8988T (cell line): ENCODE results near the gene PAPPA.
A peak's percentile ranks its signal among the peaks of the same experiment; 100 is the strongest.

Experiments used
- DNase-seq: peaks from one replicate; pipeline ENCODE4 v3.0.0; 2011

Gene PAPPA

GRCh38 chr9:116152390-116152789 lies 1.2 kb upstream of the PAPPA start:
- DNase-seq = no peak

GRCh38 chr9:116152941-116153764 lies 438 bp upstream of the PAPPA start:
- DNase-seq = no peak

DNA sequence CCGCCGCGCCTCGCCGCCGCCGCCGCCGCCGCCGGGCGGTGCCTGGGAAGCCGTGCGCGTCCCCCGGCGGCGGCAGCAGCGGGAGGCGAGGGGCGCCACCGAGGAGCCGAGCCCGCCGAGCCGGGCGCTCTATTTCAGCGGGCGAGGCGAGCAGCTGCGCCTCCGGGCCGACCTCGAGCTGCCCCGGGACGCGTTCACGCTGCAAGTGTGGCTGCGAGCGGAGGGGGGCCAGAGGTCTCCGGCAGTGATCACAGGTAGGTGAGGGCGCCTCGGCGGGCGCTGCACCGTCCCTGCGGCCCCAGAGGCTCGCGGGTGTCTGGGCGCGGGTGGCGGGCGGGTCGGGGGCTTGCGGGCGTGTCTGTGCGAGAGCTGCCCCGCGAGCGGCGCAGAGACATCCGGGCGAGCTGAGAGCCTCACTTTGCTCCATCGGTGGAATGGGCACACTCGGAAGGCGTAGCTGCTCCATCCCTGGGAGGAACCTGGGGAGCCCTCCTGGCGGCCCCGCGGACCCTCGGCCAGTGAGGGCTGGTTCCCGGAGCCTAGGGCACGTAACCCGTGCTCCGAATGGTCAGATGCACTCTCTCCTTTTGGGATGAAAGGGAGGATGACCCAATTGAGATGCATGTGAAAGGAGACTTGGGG lies 864 bp downstream of the PAPPA start:
- DNase-seq = peak; percentile 58

DNA sequence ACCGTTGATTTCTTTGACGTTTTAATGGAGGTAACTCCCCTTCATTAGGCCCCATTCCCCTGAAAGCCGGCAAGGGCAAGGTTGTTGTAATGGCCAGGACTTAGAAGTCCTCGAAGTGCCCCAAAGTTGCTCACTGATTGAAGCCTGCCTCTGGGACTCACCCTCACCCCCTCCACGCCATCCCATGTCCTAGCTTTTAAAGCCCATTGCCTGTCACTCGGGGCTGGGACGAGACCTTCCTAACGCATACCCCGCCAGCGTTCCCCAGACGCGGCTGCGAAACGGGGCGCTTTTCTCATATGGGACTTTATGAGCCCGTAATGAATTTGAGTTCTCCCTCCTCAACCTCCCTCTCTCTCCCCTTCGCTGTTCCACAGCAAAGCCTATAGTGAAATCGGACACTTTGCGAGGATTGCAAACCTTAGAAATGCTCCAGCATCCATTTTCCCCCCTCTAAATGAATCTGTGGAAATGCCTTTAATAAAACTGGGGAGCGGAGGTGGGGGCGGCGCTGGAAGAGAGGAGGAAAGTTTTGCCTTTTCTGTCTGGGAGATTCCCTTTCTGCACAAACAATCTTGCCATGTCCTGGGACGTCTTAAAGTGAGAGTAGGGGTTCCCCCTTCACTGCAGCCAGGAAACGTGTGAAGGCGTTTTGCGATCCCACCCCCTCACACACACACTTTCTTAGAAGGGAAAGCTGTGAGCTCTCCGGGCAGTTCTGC lies 1.5 kb downstream of the PAPPA start:
- no peak for DNase-seq

- no peak for DNase-seq
These were observed 2.1 kb downstream of the PAPPA start for GRCh38 chr9:116155698-116156039.

- no peak for DNase-seq
These were observed 3.2 kb downstream of the PAPPA start for GRCh38 chr9:116156621-116157314.

GRCh38 chr9:116157436-116158138 lies 4.0 kb downstream of the PAPPA start:
- DNase-seq = no peak

DNA sequence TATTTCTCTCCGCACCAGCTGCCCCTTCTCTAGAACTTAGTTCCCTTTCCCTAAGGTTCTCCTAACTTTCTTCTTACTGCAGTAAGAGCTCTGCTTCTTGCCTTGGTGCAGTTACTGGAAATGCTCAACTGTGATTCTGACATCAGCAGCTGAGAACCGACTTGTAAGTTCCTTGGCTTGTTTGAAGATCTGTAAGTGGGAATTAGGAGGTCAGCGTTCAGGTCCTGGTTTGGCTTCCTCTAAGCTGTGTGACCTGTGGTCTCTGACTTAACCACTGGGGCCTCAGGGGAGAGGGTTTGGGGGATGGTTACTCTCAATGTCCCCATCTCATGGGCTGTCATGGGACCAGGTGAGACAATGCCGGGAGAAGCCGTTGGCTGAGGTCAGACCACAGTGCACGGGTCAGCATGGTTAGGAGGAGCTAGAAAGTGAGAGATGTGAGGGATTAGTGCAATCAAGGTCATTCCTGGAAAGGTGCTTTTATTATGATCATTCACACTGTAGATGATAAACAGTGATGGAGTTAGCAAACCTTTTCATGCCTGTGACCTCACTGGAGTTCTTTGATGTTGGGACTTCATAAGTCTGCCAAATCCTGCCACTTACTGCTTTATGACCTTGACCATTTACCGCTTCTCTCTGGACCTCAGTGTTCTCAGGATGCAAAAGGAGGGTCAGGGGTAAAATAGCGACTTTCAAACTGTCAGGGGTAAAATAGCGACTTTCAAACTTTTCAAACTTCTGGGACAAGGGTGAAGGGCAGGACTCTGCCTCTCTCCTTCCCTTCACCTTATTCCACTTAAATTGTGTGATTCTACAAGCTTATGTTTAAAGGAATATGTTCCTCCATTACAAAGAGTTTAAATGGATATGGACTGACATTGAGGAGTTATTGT lies 7.3 kb downstream of the PAPPA start:
- DNase-seq = no peak

GRCh38 chr9:116162241-116162781 lies 8.7 kb downstream of the PAPPA start:
- DNase-seq = no peak

- DNase-seq = no peak
These were observed 9.9 kb downstream of the PAPPA start for GRCh38 chr9:116163293-116164055.

GRCh38 chr9:116165912-116166311 lies 12.3 kb downstream of the PAPPA start:
- no peak for DNase-seq

DNA sequence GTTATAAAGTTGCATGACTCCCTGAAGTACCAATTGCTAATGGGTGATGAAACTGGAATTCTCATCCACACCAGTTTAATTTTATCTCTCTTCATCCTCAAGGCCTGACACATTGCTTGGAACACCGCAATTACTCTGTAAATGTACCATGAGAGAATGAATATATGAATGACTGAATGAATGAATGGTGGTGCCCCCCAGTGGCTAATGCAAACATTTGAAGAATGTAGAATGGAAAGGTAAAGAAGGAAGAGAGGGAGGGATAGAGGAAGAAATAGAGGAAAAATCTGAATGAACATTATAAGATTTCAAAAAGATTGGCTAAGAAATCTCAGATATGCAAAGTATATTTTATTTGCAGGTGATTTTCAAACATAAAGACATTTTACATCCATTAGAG lies 13.1 kb downstream of the PAPPA start:
- DNase-seq = no peak

DNA sequence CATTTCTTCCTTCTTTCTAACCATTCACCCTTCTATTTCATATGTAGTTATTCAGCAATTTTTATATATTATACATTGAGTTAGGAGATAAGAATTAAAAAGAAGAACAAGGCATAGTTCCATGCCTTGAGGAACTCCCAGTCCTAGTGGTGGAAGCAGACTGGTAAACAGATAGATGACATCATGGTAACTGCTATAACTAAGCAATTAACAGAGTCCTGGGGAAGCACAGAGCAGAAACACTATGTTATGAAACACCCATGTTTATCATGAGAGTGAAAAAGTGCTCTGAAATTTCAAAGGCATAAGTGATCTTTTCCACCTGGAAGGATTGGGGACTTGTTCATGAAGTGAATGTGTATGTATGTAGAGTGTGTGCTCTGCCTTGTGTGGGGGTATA lies 14.6 kb downstream of the PAPPA start:
- DNase-seq = no peak

GRCh38 chr9:116172216-116172615 lies 18.6 kb downstream of the PAPPA start:
- DNase-seq = no peak

- DNase-seq = no peak
These were observed 20.8 kb downstream of the PAPPA start for GRCh38 chr9:116174347-116174746.

GRCh38 chr9:116175614-116176013 lies 22.0 kb downstream of the PAPPA start:
- no peak for DNase-seq

GRCh38 chr9:116178481-116179211 lies 25.1 kb downstream of the PAPPA start:
- no peak for DNase-seq

- no peak for DNase-seq
These were observed 26.0 kb downstream of the PAPPA start for GRCh38 chr9:116179568-116179967.

DNA sequence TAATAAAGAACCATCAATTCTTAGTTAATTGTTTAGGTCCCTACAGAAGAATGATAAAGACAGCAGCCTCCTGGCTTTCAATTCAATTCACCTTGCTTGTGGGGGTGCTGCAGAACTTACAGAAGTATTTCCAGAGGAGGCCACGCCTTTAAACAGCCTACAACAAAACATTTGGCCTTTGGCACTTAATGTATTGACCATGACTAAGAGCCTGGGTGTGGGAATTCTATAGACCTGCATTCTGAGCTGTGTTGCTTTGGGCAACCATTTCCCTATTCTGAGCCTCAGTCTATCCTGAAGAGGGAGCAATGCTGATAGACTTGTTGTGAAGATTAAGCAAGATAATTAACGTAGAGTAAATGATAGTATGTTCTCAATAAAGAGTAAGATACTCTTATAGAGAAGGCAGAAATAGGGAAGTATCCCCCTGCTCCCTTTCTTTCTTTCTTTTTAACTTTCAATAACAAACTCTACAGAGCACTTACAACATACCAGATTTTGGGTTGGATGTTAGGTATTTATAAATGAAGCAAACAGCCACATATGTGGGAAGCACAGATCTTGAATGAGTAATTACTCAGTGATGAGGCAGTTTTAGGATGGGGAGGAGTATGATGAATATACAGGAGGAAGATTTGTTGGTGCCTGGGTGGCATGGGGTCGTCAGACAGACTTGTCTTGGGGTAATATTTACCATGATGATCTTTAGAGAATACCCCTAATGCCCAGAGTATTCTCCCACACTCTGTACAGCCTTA lies 28.4 kb downstream of the PAPPA start:
- no peak for DNase-seq
